ENCODE results near the gene DNAI2.
A peak's percentile ranks its signal among the peaks of the same experiment; 100 is the strongest.

DNAI2 gene

GRCh38 chr17:74342224-74342623 is 68.2 kb downstream of the DNAI2 start:
- DNase-seq = no peak

DNA sequence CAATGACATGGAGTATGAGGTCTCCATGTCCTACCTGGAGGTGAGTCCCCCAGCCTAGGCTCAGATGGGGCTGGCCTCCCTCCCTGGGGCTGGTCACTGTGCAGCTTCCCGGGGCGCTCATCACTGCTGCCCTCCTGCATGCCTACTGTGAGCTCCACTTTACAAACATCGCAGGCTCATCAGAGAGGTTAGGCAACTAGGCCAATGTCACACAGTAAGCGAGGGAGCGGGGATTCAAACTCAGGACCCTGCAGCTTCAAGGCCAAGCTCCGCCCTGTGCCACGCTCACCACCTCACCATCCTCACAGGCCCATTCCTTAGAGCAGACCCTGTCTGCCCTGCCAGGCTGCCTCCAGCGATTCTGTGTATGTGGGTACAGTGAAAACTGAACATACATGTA is 69.1 kb downstream of the DNAI2 start:
- DNase-seq = no peak

- DNase-seq = no peak
Measured at GRCh38 chr17:74343526-74344284, 69.7 kb downstream of the DNAI2 start.

- DNase-seq = no peak
Measured at GRCh38 chr17:74344658-74345057, 70.6 kb downstream of the DNAI2 start.

- no peak for DNase-seq
Measured at GRCh38 chr17:74345433-74346241, 71.6 kb downstream of the DNAI2 start.

DNA sequence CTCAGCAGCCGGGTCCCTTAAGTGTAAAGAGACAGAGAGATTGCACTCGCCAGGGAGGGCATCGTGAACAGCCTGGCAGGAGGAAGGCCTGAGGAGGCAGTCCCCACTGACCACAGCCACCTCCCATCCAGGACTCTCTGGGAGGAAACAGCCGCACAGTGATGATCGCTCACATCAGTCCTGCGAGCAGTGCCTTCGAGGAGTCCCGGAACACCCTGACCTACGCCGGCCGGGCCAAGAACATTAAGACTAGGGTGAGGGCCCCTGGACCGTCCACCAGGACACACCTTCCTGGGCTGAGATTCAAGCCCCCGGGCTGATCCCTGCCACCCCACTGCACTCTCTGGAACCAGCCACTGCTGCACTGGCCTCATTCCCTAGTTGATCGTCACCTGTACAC is 73.6 kb downstream of the DNAI2 start:
- no peak for DNase-seq

- no peak for DNase-seq
Measured at GRCh38 chr17:74349120-74349519, 75.1 kb downstream of the DNAI2 start.

DNA sequence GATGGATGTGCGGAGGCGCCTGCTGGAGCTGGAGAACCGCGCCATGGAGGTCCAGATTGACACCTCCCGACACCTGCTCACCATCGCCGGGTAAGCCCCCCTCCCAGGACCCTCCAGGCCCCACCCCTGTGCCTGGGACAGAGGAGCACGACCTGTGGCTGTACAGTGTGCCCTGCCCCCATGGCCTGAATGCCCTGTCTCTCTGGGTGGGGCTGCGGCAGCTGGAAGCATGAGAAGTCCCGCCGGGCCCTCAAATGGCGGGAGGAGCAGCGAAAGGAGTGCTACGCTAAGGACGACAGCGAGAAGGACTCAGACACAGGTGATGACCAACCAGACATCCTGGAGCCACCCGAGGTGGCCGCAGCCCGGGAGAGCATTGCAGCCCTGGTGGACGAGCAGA is 76.5 kb downstream of the DNAI2 start:
- no peak for DNase-seq

GRCh38 chr17:74351552-74352210 is 77.6 kb downstream of the DNAI2 start:
- DNase-seq = peak; percentile 63

DNA sequence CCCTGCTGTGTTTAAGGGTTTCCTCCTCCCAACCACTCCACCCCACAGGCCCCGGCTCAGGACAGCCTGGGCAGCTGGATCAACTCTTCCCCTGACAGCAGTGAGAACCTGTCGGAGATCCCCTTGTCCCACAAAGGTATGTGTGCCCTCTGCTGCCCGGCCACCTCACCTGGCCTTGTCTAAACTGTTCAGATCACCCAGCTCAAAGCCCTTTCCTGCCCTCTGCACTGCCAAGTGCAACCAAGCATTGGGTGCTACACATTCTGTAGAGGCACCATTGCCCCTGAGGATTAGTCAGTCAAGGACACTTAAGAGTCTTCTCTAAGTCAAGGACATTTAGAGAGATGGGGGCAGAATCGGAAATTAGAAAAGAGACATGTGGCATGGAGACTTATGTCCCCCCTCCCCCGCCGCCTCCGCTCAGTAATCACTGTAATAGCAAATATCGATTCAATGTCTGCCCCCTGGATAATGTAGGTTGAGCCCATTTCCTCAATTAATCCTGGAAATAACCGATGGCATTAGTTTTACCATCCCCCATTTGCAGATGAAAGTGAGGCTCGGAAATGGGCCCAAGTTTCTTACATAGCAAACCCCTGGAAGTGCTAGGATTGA is 79.5 kb downstream of the DNAI2 start:
- DNase-seq = no peak

- peak; percentile 90 for DNase-seq
Measured at GRCh38 chr17:74354123-74354522, 80.1 kb downstream of the DNAI2 start.

DNA sequence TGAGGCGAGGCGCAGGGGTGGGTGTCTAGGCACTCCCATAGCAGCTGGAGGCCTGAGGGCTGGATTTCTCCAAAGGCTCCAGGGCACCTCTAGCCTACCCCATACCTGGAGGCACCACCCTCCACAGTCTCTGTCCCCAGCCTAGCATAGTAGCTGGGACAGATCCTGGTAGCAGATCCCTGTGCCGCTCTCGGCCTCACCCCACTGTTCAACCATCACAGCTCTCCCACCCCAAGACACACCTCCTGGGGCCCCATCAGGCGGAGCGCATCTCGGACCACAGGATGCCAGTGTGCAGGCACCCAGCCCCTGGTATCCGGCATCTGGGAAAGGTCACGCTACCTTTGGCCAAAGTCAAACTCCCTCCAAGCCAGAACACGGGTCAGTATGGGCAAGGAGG is 80.5 kb downstream of the DNAI2 start:
- DNase-seq = no peak

DNA sequence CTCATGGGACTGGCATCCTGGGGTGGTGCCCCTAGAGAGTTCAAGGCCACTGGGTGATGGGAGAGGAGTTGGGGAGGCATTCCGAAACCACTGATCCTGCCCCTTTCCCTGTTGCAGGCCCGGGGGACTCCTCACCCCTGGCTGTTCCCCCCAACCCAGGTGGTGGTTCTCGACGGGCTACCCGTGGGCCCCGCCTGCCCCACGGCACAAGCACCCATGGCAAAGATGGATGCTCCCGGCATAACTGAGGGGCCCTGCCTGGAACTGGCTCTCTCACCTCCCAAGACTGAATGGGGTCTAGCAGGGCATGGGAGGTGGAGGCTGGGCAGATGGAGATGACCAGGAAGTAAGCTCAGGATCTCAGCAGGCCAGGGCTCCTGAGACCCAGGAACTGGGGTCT is 81.0 kb downstream of the DNAI2 start:
- DNase-seq = no peak

GRCh38 chr17:74356646-74357465 is 82.8 kb downstream of the DNAI2 start:
- DNase-seq = peak; percentile 66

DNA sequence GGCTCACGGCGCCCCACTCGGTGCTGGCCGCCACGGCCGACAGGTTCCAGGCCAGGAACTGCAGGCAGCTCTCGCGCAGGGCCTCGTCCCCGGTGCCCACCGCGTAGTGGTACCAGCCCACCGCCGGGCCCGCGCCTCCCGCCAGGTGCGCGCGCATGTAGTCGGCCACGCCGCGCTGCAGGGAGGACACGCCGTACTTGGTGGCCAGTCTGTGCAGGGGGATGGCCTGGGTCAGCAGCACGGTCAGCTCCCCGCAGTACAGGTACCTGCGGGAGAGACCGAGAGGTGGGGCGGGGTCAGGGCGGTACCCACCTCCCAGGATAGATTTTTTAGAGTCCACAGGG is 83.4 kb downstream of the DNAI2 start:
- no peak for DNase-seq

DNA sequence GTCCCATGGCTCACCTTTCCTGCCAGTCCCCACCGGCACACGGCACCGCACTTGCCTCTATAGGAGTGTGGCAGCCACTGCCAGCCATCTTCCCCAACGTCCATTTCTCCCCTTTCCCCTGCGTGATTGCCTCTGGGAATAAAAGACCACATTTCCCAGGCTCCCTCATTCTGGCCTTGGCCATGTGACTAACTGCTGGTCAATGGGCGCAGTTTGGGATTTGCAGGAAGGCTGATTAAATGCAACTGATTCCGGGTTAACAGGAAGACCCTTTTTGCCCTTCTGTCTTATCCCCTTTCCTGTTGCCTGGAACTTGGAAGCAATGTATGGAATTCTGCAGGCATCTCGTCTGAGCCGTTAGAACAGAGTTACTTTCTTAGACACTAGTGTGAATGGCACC is 84.7 kb downstream of the DNAI2 start:
- no peak for DNase-seq

DNA sequence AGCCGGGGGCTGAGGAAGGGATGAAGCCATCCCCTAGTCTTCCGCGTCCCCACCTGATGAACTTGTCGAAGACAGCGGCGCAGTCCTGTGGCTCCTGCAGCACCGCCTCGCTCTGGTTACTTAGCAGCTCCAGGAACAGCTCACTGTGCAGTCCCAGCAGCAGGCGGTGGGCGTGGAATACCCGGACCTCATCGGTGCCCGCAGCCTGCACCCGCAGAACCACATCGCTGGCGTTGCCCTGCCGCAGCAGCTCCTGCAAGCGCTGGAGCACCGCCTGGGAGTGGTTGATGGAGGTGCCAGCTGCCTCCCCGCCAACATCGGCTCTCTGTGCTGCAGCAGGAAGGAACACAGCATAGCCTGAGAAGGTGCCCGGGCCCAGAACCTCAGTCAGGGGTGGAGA is 85.9 kb downstream of the DNAI2 start:
- DNase-seq = no peak

GRCh38 chr17:74360899-74361229 is 86.8 kb downstream of the DNAI2 start:
- no peak for DNase-seq

- DNase-seq = peak; percentile 48
Measured at GRCh38 chr17:74361230-74362068, 87.4 kb downstream of the DNAI2 start, which contains the start of gene BTBD17. Gene BTBD17, minus strand, starts transcription at chr17:74361868. Its CDS starts 49 bp downstream, at chr17:74361819.

DNA sequence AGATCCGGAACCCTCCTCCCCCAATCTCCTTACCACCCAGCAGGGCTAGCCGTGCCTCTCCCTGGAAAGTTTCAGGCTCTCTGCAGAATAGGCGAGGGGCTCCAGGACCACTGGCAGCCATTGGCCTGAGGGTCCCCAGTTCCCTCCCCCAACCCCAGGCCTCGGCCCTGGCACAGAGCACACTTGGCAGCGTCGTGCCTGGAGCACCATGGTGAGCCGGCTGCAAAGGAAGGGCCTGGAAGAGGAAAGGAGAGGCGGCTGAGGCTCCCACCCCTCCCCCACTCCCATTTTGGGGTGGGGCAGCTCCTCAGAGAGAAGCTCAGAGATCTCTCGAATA is 88.0 kb downstream of the DNAI2 start:
- DNase-seq = no peak

GRCh38 chr17:74362810-74363498 is 88.9 kb downstream of the DNAI2 start:
- DNase-seq = no peak
